GM18520 (cell line): ENCODE data around the gene FOXN3.

ENCODE experiments used
- ATAC-seq: cut with Tn5 transposase; IDR thresholded peaks from one replicate; pipeline ENCODE4 v1.9.1; 2021; ENCODE audit not compliant: unreplicated experiment

Gene FOXN3

DNA sequence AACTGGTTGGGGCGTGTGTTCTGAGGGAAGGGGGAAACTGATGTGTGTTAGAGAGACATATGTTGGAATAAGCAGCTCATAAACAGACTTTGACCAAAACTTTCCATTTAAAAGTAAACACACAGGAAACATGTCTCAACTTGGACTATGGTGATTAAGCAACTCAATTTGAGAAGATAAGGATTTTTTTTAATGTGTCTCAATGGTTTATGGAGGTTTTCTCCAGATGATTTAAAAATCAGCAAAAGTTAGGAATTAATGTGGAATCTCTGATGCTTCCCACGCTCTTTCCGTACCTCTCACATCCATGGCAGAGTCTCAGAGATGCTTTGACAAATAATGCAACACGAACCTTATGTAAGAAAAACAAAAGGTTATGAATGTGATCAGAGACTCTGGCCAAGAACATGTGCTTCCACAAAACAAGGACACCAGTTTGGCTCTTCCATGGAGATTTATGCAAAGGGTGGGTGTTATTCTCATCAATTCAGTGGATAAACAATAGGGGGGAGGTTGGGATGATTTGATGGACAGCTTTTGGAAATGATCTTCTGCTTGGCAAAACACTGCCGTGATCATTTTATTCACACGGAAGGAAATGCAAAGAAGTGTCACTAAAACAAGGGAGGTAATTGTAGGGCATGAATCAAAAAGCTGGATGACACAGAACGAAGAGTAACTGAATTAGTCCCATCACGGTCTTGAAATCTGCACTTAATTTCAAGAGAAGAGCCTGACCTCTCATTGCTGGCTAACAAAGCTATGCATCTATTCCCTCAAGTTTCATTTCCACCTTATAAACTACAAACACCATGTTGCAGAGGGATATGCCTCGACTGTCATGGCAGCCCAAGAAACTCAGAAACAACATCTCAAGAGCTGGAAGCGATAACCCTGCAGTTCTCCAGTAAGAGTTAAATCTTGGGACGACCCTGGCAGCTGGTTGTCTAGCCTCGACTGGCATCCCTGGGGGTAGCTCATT lies 76.5 kb downstream of the FOXN3 start:
- no peak for ATAC-seq

DNA sequence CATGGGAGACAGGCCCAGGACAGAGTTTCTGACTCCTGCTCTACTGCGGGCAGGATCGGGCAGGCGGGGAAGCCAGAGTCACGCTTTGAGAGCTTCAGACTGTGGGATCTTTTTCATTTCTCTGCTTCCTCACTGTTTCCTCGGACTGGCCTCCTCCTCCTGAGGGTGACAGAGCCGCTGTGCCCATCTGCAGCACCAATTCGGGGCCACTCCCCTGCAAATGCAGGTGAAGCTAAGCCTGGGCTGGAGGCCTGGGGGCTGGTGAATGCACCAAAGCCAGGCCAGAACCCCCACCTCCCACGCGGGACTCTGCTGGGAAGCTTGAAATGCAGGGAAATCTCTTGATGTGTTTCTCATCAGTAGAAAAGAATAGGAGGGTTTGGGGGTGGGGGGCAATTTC lies 77.5 kb downstream of the FOXN3 start:
- ATAC-seq, result no peak

DNA sequence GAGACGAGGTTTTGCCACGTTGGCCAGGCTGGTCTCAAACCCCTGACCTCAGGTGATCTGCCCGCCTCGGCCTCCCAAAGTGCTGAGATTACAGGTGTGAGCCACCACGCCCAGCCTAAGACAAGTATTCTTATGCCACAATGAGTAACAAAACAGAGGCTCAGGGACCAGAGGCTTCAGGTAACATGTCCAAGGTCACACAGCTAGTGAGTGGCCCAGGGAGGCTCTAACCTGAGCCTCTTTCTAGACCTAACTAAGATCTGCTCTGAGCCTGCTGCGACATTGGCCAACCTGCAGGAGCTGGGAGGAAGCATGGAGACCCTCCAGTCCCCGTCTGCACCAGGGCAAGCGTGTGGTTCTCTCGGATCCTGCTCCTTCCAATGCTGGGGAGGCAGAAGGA lies 77.9 kb downstream of the FOXN3 start:
- ATAC-seq, result no peak

DNA sequence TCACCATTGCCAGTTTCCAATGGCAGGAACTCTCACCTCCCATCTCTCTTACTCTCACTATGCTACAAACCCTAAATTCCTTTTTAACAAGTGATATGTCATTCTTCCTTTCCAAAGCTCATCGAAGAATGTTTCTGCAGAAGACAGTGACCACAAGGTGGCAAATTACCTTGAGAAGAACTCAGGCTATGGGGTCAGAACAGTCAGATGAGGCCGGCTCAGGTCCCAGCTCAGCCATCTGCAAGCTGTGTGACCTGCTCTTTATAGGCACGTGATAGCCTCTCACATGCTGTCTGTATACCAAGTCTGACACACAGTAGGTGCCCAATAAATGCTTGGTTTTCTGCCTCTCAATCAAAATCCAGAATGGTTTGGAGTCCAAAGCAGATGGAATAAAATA lies 80.7 kb downstream of the FOXN3 start:
- peak; percentile 42 for ATAC-seq

DNA sequence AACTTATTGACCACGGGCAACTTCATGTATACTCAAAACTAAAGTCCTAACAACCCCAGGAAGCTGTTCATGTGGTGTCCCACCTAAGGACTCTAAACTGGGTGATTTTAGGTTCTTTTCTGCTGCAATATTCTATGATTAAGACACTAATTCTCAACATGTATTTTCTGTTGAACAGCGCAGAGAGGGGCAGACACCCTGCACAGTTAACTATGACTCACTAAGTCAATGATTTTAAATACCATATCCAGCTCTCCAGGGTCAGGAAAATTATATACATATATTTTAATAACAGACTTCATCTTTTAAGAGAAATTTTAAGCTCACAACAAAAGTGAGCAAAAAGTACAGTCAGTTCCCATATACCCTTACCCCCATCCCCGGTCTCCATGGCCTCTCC lies 85.0 kb downstream of the FOXN3 start:
- ATAC-seq, result no peak

DNA sequence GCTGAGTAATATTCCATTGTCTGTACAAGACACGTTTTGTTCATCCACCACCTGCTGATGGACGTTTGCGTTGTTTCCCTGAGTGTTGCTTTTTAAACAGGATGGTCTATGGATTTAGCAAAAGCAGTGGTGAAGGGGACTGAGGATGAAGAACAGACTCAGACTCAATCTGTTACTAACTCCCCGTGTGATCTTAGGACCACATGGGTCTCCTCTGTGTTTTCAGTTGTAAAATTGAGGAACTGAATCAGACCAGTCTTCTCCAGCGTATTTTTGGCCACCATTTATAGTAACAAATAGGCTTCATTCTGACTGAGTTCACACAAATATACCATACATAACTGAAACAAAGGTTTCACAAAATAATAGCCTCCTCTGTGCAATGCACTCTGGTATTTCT lies 85.6 kb downstream of the FOXN3 start:
- peak; percentile 77 for ATAC-seq

DNA sequence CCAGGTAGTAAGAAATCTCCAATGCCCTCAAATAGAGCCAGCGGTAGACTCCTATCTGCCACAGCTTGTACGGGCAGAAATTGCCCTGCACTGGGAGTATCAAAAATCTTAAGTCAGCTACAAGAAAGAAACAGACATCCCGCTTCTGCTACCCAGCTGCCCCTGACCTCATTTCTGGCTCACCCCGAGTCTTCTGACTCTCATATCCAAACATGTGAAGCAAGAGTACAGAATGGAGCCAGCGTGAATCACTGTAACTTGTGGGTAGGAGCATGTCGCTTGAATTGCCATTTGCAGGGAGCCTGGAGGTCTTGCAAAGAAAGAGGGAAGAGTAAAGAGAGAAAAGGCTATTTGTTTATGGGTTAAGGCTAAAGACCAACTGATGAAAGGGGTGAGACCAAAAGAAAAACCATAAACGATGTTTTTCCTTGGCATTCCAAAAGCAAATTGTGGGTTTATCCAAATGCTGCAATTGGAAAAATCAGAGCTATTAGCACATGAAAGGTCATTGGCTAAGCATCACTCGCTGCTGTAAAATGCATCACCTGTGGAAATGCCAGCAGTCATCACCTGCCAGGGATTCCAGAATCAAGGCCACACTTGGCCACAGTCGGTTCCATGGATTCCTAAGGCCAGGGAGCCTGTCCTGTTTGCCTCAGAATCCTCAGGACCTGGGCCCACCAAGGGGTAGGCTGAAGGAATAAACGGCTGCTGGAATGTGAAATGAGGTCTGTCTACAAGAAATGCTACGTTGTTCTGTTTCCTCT lies 86.6 kb downstream of the FOXN3 start:
- no peak for ATAC-seq

DNA sequence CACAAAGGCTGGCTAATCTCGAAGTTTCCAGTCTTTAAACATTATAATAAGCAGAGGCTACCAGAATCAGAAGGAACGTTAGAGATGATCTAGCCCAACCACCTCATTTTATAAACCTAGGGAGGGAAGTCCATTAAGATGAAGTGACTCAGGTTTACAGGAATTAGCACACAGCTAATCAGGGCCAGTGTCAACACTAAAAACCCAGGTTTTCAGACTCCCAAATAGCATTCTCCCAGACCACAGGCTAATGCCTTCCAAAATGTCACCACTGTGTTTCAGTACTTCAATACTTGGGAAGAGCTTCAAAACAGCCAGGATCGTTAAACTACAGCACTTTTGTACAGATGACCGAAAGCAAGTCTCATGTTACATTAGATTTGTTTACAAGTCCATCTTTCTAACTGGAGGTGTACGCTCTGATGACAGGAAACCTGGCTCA lies 89.2 kb downstream of the FOXN3 start:
- no peak for ATAC-seq

DNA sequence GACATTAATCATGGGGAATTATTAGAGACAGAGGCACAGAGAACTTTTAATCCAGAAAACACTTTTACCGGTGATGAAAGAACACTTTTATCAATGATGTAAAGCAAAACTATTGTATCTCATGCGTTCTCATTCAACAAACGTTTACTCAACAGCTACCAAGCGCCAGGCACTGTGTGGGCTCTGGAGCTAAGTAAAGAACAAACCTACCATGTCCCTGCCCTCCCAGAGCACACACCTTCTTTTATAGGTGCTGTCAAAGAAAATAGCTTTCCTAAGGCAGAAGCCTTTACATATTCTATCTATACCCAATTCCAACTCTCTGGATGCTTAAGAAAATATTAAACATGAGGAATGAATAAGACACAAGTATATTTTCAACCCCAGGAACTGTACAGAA lies 91.1 kb downstream of the FOXN3 start:
- ATAC-seq, result no peak

DNA sequence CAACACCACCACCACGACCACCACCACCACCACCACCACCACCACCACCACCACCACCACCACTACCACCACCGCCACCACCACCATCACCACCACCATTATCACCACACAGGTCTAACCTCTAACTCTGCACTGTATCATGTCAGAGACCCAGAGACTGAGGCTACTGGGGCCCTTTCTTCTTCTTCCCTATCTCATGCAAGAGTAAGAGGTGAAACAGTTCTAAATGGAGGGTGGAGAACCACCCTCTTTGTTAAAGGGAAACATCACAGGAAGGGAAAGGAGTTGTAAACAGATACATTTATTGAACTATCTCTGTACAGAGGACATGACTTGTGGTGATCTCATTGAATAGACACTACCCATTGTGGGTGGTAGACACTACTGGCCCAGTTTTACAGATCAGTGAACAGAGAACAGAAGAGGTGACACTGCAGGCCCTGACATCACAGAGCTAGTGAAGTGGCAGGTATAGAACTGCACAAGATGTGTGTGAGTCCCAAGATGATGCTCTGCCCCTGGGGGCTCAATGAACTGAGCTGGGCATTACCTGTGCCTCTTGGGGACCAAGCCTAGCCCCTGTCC lies 91.6 kb downstream of the FOXN3 start:
- ATAC-seq, result no peak

DNA sequence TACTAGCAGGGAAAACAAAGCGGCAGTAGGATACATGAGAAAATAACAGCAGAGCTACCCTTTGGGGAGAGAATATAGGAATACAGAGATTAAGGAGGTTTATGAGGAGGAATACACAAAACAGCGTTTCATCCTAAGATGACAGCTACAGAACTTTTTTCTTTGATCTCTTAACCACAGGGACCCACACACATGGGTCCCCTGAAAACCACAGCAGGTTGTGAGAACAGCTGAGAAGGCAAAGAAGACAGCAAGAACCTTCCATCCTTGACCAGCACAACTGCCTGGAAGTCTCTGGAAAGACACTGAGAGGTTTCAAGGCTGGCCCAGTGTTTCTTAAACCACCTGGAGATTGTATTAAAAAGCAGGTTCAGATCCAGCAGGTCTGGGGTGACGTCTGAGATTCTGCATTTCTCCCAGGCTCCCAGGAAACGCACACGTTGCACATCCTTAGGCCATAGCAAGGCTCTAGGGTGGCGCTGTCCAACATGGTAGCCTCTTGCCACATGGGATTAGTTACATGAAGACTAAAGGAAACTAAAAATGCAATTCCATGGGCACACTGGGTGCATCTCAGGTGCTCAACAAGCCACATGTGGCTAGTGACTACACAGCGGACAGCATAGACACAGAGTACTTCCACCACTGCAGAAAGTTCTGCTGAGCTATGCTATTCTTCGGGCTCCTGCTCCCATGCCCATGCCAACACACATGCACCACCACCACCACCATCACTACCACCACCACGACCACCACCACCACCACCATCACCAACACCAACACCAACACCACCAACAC lies 92.3 kb downstream of the FOXN3 start:
- ATAC-seq, result no peak

DNA sequence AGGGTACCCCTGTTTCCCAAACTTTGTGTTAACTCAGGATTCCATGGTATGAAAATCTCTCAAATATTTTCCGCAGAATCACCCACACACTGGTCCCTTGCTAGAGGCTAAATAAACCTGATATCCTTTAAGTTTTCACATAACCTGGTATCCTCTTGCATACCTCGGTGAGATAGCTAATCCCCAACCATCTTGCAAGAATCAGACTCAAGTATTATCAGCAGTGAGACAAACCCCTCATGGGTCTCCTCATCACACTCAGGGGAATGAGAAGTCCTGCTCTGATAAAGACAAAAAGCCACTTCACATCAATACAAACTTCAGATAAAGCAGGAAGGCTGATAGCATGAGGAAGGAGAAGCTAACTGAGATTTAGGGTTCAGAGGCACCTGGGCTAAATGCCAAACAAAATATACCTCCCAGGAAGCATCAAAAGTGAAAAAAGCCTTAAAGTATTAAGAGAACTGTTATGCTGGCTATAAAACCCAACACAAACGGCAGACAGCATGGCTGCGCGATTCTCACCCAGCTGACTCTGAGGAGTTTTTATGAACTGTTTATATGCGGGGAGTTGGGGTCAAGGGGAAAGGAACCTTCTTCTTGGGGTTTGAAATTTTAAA lies 96.5 kb downstream of the FOXN3 start:
- ATAC-seq, result no peak

DNA sequence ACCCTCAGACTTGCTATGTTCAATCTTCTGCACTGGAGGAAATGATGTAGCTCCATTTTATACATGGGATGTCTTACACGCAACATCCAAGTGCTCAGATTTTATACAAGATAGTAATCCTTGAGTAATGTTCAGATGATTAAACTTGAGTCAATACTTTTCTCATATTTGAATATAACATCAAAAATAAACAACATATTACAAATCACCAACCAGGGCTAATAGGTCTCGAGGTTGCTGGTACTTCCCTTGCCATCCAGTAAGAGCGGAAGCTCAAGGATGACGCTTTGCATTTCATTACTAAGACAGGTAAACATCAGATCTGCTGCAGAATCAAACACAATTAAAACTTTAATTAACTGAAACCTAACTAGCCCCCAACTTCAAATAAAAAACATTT lies 97.3 kb downstream of the FOXN3 start:
- ATAC-seq, result no peak

DNA sequence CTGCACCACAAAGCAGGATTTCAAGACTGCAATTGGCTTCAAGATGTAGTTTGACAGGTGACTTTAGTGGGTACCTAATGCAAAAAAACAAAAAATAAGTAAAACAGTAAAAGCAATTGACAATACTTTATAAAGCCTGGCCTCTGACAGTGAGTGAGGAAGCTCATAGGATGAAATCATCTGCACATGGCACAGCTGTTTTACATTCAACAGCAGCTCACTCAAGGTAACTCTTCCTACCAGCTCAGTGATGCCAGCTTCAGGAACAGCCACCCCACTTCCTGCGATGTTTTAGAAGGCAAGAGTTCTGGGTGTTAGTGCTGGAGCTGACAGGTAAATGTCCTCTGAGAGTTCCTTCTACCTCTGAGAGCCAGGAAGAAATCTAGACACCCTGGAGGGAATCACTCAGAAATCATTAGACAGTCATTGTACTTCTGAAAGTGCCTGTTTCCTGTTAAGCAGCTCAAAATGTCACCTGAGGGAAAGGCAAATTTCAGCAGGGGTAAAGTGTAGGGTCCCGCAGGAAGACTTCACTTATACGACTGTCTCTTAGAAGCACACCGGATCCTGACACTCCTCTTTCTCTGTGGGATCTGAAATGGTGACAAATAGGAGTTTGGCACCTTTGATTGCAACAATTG lies 99.9 kb downstream of the FOXN3 start:
- ATAC-seq, result peak; percentile 55

DNA sequence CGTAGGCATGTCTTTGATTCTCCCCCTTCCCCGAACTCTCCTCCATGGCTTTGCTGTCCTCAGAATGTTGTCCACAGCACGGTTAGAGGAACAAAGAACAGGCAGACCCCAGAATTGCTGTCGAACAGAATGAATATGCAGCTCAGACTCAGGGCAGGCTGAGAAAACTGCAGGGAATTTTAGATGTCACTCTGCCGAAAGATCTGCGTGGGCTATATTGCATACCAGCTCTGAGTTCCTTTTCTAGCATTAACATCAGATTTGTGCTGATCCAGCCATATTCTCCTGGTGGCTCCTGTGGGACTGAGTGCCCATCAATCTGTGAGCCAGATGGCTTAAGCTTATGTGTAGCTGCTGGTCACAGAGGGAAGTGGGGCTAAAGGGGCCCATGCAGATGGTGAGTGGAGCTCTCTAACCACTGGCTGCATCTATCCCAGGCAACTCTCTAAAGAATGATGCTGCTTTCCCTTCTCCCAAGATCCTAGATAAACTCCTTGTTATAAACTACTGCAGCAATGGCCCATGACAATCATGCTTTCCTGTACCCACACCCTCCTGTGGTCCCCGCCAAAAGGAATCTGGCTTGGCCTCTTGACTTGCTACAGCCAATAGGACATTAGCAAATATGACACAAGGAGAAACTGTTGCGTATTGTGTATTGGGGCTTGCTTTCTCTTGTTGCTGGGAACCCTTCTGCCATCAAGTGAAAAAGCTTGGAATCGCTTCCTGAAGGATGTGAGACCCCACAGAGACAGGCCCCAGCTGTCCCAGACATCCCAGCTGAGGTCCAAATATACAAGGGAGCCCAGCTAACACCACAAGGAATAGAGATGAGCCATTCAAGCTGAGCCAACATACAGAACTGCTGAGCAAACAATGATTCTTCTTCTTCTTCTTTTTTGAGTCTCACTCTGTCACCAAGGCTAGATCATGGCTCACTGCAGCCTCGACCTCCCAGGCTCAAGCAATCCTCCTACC lies 101.3 kb downstream of the FOXN3 start:
- no peak for ATAC-seq

DNA sequence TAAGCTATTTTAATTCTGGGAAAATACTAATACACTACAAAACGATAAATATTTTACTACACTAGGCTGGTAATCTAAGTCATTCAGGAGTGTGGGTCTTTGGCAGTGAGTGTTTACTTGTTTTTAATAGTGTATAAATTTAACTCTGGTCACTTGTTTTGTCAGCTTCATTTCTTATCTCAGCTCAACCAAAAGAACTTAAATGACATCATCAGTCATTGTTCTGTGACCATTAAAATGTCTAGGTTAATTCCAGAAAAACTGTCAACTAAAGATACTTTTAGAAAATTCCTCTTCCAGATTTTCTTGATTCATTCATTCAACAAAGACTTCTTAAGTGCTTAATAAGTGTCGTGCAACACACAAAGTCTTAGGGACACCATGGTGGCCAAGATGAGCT lies 102.8 kb downstream of the FOXN3 start:
- no peak for ATAC-seq

DNA sequence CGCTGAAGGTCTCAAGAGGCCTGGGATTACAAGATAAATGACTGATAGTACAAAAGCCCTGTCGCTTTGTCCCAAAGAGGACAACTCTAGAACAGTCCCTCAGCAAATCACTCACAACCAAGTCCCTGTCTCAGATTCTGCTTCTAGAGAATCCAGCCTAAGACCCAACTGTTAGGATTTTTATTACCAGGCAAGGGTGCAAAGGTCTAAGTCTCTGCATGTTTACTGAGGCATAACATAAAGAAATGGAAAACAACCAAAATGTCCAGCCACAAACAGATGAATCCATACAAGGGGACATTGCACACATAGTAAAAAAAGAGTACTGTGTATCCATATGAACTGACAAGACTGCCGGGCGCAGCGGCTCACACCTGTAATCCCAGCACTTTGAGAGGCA lies 104.1 kb downstream of the FOXN3 start:
- ATAC-seq, result no peak

DNA sequence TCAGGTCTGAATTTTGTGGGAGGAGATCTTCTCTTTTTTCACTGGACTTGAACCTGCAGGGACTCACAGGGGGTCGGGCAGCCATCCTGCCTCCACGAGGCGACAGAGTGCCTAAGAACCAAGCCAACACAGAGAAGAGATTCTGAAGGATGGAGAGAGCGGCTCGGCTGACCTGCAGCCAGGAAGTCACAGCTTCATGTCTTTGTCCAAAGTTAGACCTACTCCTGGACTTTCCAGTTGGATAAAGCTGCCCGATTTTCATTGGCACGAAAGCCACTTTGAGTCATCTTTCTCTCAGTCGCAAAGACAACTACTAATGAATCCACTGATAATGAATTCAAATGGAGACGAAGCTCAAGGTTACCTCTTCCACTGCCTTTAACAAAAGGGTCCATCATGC lies 106.8 kb downstream of the FOXN3 start:
- ATAC-seq, result no peak

DNA sequence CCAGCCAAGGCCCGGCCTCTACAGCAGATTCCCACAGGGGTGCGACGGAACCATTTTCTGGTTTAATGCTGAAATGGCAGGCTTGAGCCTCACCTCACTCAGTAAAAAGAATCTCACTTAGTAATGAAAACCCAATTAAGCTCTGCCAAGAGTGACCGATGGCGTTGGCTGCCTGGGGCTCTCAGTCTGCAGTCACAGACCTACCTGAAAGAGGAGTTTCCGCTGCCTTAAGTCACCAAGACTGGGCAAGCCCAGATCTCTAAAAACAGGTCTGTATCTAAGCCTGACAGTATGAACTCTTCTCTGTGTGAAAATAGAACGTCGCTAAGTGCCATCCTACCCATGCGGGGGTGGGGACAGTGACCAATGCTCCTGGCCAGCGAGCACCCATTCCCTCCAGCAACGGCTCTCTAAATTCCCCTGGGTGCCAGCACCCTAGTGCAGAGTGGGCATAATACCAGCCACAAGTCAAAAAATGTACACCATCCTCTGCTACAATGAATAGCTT lies 107.3 kb downstream of the FOXN3 start:
- ATAC-seq, result no peak
